HG02588 (cell line): Measurements from ENCODE around the gene GMEB1.
"Not testable (repeated sequence)": the region's sequence is repeated elsewhere in the genome, so short reads cannot be mapped to it uniquely, and the experiment has no call there.

Experiments
- ATAC-seq: cut with Tn5 transposase; IDR thresholded peaks from one replicate; pipeline ENCODE4 v1.9.1; 2021; ENCODE audit warnings: mild to moderate bottlenecking, moderate library complexity; ENCODE audit not compliant: unreplicated experiment

The GMEB1 gene

DNA sequence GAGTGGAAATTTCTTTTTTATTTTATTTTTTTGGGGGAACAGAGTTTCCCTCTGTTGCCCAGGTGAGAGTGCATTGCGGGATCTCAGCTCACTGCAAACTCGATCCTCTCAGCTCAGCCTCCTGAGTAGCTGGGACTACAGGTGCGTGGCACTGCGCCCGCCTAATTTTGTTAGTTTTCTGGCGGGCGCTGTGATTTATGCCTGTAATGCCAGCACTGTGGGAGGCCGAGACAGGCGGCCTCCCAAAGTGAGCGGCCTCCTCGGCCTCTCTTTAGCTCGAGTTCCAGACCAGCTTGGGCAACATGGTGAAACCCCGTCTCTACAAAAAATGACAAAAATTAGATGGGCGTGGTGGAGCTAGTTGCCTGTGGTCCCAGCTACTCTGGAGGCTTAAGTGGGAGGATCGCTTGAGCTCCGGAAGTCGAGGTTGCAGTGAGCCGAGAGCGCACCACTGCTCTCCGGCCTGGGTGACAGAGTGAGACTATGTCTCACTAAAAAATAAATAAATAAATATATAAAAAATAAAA is 2.7 kb downstream of the GMEB1 start:
- no peak for ATAC-seq

DNA sequence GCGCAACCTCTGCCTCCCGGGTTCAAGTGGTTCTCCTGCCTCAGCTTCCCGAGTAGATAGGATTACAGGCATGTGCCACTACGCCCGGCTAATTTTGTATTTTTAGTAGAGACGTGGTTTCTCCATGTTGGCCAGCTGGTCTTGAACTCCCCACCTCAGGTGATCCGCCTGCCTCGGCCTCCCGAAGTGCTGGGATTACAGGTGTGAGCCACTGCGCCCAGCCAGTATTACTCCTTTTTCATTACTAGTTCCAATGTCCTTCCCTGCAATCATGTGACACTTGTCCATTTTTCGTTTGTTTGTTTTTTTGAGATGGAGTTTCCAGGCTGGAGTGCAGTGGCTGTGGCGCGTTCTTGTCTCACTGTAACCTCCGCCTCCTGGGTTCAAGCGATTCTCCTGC is 4.4 kb downstream of the GMEB1 start:
- not testable (repeated sequence) for ATAC-seq

DNA sequence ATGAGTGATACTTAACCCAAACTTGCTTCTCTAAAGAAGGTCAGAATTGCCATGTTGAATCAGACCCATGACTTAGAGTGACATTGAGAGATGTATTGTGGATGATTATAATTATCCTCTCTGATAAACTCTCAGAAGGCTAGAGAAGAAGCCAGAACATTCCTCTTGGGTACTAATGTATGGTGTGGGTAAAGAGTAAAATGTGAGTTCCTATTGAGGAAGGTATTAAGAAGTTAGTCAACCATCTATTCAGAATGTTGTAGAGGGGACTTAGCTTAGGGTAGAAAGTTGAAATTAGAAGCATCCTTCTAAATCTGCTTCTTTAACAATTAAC is 7.3 kb downstream of the GMEB1 start:
- no peak for ATAC-seq

GRCh38 chr1:28680151-28680550 is 11.6 kb downstream of the GMEB1 start:
- no peak for ATAC-seq

- no peak for ATAC-seq
Observed at GRCh38 chr1:28682840-28683239, 14.3 kb downstream of the GMEB1 start.

GRCh38 chr1:28684937-28685336 is 16.4 kb downstream of the GMEB1 start:
- ATAC-seq, result no peak

- not testable (repeated sequence) for ATAC-seq
Observed at GRCh38 chr1:28691627-28692026, 23.0 kb downstream of the GMEB1 start.

DNA sequence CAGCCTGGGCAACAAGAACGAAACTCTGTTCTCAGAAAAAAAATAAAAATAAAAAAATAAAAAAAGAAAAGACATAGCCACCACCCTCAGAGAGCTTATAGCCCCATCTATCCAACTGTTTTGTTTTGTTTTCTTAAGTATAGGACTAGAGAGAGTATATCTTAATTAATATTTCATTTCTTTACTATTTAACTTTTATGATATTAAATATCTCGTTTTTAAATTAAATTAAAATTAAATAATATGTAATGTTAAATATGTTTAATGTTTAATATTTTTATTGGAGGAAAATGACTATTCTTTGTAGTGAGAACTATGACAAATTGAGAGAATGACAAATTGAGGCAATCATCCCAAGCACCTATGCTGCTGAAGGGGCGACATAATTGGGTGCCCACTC is 35.0 kb downstream of the GMEB1 start:
- no peak for ATAC-seq

DNA sequence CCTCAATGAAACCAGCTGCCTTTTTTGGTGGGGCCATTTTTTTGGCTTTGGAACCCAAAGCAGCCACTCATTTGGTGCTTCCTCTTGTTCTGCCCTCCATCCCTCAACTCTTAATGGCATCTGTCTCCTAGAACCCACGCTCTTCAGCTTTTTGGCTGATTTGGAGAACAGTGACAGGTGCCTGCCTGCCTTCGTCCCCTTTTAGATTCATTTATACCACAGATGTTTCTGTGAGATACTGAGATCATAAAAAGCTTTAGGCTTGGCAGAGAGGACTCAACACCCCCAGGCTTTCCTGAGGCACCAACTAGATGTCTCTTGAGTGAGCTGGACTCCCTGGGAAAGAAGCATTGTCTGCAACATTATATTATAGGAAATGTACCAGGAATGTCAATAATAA is 47.8 kb downstream of the GMEB1 start:
- no peak for ATAC-seq

DNA sequence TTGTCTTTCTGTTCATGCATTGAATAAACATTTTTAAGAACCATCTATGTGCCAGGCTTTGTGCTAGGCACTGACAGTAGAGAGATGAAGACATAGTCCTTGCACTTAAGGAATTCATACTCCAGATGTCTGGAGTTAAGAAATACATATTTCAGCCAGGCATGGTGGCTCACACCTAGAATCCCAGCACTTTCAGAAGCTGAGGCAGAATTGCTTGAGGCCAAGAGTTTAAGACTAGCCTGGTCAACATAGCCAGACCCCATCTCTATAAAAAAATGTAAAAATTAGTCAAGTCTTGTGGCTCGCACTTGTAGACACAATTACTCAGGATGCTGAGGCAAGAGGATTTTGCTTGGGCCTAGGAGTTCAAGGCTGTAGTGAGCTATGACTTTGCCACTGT is 49.6 kb downstream of the GMEB1 start:
- ATAC-seq, result no peak

DNA sequence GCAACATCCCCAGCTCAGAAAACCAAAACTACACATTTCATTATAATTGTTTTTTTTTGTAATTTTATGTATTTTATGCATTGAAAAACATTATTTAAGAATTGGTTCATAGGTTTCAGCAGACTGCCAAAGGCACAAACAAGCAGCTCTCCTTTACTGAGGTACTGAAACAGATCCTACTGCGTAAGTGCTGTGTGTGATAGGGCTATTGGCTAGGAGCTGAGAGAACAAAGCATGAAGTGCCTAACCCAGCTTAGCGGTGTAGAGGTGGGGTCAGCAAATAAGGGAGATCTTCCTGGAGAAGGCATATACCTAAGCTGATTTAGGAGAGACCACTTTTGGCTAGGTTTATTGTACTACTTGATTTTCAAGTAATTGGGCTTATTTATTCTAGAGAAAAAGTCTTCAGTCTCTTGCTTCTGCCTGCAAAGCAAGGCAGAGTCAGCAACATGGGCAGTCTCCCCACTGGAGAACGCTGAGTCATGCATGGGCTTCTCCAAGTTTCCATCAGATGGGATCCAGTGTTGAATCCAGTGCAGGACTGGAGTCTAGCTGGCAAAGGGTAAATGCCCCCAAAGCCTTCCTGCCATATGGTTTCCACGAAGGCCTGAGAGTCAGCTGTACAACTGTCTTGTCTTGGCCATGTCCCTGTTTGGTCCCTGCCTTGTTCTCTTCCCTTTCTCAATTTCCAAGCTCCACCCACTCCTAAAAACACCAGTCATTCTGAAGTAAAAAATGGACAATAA is 50.2 kb downstream of the GMEB1 start:
- no peak for ATAC-seq

GRCh38 chr1:28719332-28719619 is 50.7 kb downstream of the GMEB1 start:
- ATAC-seq, result no peak

DNA sequence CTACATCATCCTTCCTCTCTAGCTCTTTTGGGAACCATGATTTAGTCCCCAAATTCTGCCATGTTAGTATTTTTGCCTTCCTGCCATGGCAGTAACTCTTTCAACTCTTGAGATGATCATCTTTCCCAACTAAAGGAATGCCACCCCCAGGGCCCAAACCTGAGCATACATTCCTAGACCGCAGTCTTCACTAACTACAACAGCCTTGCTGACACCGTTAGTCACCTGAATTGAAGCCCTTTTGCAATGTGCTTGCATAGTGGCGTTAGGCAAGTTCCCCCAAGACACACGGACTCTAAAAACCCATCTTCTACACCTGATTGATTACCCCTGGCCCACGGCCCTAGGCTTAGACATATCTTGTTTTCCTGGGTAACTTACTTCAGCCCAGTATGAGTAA is 51.8 kb downstream of the GMEB1 start:
- ATAC-seq, result no peak

DNA sequence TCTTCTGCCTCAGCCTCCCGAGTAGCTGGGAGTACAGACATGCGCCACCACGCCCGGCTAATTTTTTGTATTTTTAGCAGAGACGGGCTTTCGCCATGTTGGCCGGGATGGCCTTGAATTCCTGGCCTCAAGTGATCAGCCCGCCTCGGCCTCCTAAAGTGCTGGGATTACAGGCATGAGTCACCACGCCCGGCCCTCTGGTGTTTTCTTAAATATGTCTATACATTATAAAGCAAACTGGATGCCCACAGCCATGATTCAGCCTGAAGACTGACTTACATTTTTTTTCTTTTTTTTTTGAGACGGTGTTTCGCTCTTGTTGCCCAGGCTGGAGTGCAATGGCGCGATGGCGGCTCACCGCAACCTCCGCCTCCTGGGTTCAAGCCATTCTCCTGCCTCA is 53.3 kb downstream of the GMEB1 start:
- ATAC-seq, result not testable (repeated sequence)

DNA sequence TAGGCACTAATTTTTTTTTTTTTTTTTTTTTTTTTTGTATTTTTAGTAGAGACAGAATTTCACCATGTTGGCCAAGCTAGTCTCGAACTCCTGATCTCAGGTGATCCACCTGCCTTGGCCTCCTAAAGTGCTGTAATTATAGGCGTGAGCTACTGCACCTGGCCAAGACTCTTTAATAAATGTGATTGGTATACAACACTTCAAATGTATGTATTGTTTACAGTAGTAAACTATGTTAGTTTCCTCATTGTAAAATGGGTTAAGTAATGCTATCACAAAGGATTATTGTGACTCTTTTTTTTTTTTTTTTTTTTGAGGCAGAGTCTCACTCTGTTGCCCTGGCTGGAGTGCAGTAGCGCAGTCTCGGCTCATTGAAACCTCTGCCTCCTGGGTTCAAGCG is 56.8 kb downstream of the GMEB1 start:
- not testable (repeated sequence) for ATAC-seq

DNA sequence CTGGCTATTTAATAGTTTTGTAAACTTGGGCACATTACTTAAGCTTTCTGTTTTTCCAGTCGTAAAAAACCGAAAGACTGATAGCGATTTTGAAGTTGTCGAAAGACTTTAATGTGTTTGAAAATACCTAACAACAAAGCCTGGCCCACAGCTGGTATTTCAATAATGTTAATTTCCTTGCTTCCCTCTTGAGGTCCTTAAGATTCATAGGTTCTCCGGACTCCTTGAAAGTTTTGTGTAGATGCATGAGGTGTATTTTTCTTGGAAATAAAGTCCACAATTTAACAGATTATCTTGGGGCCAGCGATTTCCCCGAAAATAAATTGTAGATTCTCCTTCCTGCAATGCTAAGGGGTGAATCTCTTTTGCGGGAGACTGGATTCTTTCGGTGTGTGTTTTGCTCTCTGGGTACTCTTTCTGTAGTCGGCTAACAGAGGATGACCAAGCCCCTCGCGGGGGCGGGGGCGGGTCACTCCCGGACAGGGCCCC is 67.4 kb downstream of the GMEB1 start:
- no peak for ATAC-seq

DNA sequence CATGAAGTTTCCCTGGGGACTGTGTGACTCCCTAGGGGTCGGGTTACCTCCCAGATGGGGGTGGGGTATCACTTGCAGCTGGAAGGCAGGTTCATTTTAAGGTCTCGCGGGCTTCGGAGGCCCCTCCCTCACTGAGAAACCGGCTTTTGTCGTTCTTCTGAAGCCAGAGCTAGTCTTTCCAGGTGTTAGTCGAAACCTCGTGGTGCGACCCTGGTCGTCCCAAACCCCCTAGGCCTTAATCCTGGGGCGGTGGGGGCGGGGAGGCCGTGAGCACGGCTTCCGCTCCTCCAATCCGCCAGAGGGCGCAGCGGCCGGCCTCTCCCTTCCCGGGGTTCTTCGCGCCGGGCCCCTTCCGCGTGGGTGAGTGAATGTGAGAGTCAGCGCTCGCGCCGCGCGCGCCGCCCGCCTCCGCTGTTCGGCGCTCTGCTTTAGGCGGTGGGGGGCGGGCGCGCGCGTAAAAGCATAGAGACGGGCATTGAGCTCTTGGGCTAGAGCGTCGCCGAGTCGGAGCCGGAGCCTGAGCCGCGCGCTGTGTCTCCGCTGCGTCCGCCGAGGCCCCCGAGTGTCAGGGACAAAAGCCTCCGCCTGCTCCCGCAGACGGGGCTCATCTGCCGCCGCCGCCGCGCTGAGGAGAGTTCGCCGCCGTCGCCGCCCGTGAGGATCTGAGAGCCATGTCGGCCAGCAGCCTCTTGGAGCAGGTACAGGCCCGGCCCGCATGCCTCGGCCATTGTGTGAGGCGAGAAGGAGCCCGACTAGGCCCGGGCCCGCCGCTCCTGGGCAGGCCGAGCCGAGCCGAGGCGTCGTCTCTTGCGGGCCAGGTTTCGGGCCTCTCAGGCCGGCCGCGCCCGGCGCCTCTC is 68.1 kb downstream of the GMEB1 start, which contains the start of gene YTHDF2:
TSS of gene YTHDF2 (plus strand) at position 491 of the 857 bp plus-strand sequence. CDS start at position 672, 181 bp downstream.
- ATAC-seq, result peak; percentile 84

DNA sequence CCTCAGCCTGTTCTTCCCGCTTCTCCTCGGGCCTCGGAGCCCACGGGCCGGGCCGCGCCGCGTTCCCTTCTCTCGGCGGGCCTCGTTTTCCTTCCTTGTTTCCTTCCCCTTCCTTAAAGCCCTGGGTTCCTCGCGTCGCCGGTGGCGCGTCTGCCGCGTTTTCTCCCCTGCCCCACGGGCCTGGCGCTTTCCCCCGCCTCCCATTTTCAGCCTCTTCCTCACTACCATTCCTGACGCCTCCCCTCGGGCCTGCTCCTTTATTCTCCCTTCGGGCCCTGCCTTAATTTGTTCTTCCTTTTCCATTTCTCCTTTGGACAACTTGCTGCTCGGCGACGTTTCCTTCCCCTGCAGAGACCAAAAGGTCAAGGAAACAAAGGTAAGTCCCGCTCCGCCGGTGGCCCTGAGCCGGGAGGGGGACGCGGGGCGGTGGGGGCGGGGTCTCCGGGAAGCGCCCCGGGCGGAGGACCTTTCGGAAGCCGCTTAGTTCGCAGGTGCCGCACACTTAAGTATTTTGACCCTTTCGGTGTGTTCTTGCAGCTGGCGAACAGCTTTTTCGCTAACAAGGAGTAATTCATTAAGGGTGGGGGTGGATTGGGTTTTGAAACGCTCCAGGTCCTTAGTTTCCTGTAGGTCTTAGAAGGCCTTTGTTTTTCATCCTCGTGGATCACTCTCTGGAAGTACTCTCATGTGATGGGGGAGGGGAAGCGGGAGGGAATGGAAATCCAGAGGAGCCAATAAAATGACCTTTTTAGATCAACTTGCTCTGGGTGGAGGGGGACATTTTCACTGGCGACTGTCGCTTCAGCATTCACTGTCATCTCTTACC is 68.9 kb downstream of the GMEB1 start:
- ATAC-seq, result peak; percentile 14

DNA sequence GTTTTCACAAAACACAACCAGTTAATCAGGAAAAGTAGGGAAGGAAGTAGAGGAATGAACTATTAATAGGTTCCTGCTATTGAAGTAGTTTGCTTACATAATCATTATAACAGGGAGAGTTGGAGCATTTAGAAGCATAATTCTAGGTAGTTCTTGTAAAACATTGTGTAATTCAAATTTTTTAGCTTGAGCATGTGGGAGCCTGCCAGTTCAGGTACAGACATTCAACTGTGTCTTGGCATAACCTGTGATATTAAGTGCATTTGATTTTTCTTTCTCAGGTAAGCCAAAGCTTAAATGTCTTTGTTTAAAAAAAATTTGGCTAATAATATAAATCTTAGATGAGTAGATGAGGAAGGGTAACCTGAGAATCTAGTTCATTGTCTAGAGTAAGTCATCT is 71.5 kb downstream of the GMEB1 start:
- ATAC-seq, result no peak

GRCh38 chr1:28744184-28744583 is 75.6 kb downstream of the GMEB1 start:
- ATAC-seq, result no peak

DNA sequence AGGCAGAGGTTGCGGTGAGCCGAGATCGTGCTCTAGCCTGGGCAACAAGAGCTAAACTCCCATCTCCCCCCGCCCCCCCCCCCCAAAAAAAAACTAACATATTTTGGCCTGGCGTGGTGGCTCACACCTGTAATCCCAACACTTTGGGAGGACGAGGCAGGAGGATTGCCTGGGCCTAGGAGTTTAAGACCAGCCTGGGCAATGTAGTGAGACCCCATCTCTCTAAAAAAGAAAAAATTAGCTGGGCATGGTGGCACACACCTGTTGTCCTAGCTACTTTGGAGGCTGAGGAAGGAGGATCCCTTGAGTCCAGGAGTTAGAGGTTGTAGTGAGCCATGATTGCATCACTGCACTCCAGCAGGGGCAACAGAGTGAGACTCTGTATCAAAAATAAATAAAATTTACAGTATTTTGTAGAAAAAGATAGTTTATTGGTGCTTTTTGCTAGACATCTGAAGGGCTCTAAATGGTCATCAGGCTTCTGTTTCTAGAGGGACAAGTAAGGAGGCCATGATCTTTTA is 77.1 kb downstream of the GMEB1 start:
- ATAC-seq, result no peak
